HCT116 (cell line): ENCODE results near the gene ING3. TPM values are rescaled to one million over a fixed set of nuclear protein-coding genes. Genes with fewer than 3 reads are reported as not detected.

Experiments
- ATAC-seq: fragments of 200-7000 bp; cut with Tn5 transposase; 2 replicates; pipeline ENCODE4 v1.9.1; 2020; ENCODE audit warnings: mild to moderate bottlenecking, moderate library complexity
- BruUV-seq: library from RNA; stranded (reverse); fragments of 400-500 nt; replicated peaks from 2 replicates; lab custom pipeline; 2021; lab: Mats Ljungman, UMichigan
- CTCF ChIA-PET: fragments of 300-600 bp; sonication (Branson Sonifier 250); formaldehyde crosslinking; loops from one replicate; lab custom pipeline; 2021; ENCODE audit warnings: antibody characterized with exemption; lab: Charles Lee
- POLR2A ChIA-PET: fragments of 300-600, 350-600 bp; sonication (Branson Sonifier 250); formaldehyde crosslinking; loops from one replicate; lab custom pipeline; 2021; ENCODE audit warnings: antibody characterized with exemption; lab: Charles Lee
- RAD21 ChIA-PET, 2 experiments: fragments of 300-600 bp; sonication (Branson Sonifier 250); formaldehyde crosslinking; loops; one replicate each; lab custom pipeline; 2023; ENCODE audit warnings: low total read pairs in 2 of 2; ENCODE audit not compliant: uncharacterized antibody in 2 of 2, unreplicated experiment in 2 of 2, low non-redundant PET in 1 of 2; lab: Charles Lee
- DNase-seq: peaks from one replicate; pipeline ENCODE4 v3.0.0-alpha.2; 2010; ENCODE audit warnings: low read depth, low spot score
- H2AFZ ChIP-seq: fragments of 200-600 bp; shearing (Covaris generic), sonication (generic); 2 replicates; pipeline ENCODE4 v1.6.1; 2017; ENCODE audit warnings: low read depth, mixed run types, mixed read lengths, antibody characterized with exemption, low read length; ENCODE audit not compliant: poor library complexity, severe bottlenecking
- H3K27ac ChIP-seq: 2 replicates; pipeline ENCODE4 v1.5.1; 2012; ENCODE audit warnings: low read depth, low read length
- H3K27me3 ChIP-seq: fragments of 200-600 bp; sonication (generic); 2 replicates; pipeline ENCODE4 v1.6.1; 2016; ENCODE audit warnings: mixed run types, low read length, mixed read lengths; ENCODE audit not compliant: insufficient read depth
- H3K36me3 ChIP-seq, 2 experiments: fragments of 200-500 bp in 1 of 2; fragments of 200-600 bp in 1 of 2; sonication (Bioruptor generic) in 1 of 2; sonication (generic) in 1 of 2; 2 replicates each; pipeline versions ENCODE4 v1.5.1 to v1.6.1; 2014 to 2016; ENCODE audit warnings: low read length in 2 of 2, inconsistent platforms in 1 of 2, mixed read lengths in 1 of 2, mixed run types in 1 of 2; ENCODE audit not compliant: insufficient read depth in 2 of 2, control insufficient read depth in 1 of 2
- H3K4me1 ChIP-seq, 2 experiments: fragments of 200-600 bp in 1 of 2; sonication (generic) in 1 of 2; 2 replicates each; pipeline versions ENCODE4 v1.5.1 to v1.6.1; 2012 to 2017; ENCODE audit warnings: low read length in 2 of 2, inconsistent platforms in 1 of 2, mild to moderate bottlenecking in 1 of 2, mixed read lengths in 1 of 2, mixed run types in 1 of 2, moderate library complexity in 1 of 2; ENCODE audit not compliant: insufficient read depth in 2 of 2, control insufficient read depth in 1 of 2
- H3K4me2 ChIP-seq: fragments of 200-600 bp; sonication (generic); 2 replicates; pipeline ENCODE4 v1.6.1; 2017; ENCODE audit warnings: mixed run types, low read length, mixed read lengths
- H3K4me3 ChIP-seq, 2 experiments: fragments of 200-600 bp in 1 of 2; sonication (generic) in 1 of 2; replicated peaks in 1 of 2; 2 replicates each; pipeline ENCODE4 v1.5.1; 2011 to 2016; ENCODE audit warnings: low read length in 2 of 2, control low read depth in 1 of 2, low read depth in 1 of 2, mild to moderate bottlenecking in 1 of 2, mixed read lengths in 1 of 2, mixed run types in 1 of 2
- H3K79me2 ChIP-seq: fragments of 200-600 bp; sonication (generic); 2 replicates; pipeline ENCODE4 v1.6.1; 2017; ENCODE audit warnings: mild to moderate bottlenecking, mixed run types, low read length, moderate library complexity, mixed read lengths; ENCODE audit not compliant: insufficient read depth
- H3K9ac ChIP-seq: fragments of 200-600 bp; sonication (generic); 2 replicates; pipeline ENCODE4 v1.6.1; 2016; ENCODE audit warnings: low read length, mixed read lengths
- H3K9me2 ChIP-seq: fragments of 200-600 bp; sonication (generic), shearing (Covaris generic); 2 replicates; pipeline ENCODE4 v1.6.1; 2017; ENCODE audit warnings: mixed run types, mild to moderate bottlenecking, moderate library complexity; ENCODE audit not compliant: insufficient read depth
- H3K9me3 ChIP-seq, 2 experiments: fragments of 200-500 bp in 1 of 2; fragments of 200-600 bp in 1 of 2; sonication (Bioruptor generic) in 1 of 2; sonication (generic) in 1 of 2; 2 replicates each; pipeline ENCODE4 v1.6.1; 2014 to 2017; ENCODE audit warnings: low read length in 2 of 2, mixed read lengths in 2 of 2, inconsistent platforms in 1 of 2, low read depth in 1 of 2, mild to moderate bottlenecking in 1 of 2, mixed run types in 1 of 2, moderate library complexity in 1 of 2; ENCODE audit not compliant: control insufficient read depth in 1 of 2, insufficient read depth in 1 of 2
- H4K20me1 ChIP-seq: fragments of 200-600 bp; sonication (generic), shearing (Covaris generic); 2 replicates; pipeline ENCODE4 v1.6.1; 2017; ENCODE audit warnings: mixed run types, mild to moderate bottlenecking, moderate library complexity; ENCODE audit not compliant: insufficient read depth
- CEBPB ChIP-seq: IDR thresholded peaks from 2 replicates; pipeline ENCODE4 v1.6.1; 2012; ENCODE audit warnings: low read depth
- FOSL1 ChIP-seq: IDR thresholded peaks from 2 replicates; pipeline ENCODE4 v1.6.1; 2012; ENCODE audit warnings: low read depth
- YY1 ChIP-seq: IDR thresholded peaks from 2 replicates; pipeline ENCODE4 v1.6.1; 2011; ENCODE audit warnings: low read length, low read depth, moderate library complexity, mild to moderate bottlenecking; ENCODE audit not compliant: insufficient replicate concordance; ENCODE audit errors: extremely low read depth
- intact Hi-C: fragments of 100-400 bp; cut with micrococcal nuclease; formaldehyde crosslinking; loops from 2 replicates; pipeline ENCODE4 v1.10.0; 2022
- total RNA-seq: library from RNA; stranded (reverse); gene quantifications from one replicate; pipeline ENCODE4 v1.2.1, GENCODE V29; 2021; ENCODE audit not compliant: unreplicated experiment
- TF ChIP-seq, protein P1 (sequence below): IDR thresholded peaks from 2 replicates; pipeline ENCODE4 v1.6.1; 2012; ENCODE audit warnings: low read depth

ING3 gene
- total RNA-seq, 1 experiment from 2014 or later, result 16.2 TPM

DNA sequence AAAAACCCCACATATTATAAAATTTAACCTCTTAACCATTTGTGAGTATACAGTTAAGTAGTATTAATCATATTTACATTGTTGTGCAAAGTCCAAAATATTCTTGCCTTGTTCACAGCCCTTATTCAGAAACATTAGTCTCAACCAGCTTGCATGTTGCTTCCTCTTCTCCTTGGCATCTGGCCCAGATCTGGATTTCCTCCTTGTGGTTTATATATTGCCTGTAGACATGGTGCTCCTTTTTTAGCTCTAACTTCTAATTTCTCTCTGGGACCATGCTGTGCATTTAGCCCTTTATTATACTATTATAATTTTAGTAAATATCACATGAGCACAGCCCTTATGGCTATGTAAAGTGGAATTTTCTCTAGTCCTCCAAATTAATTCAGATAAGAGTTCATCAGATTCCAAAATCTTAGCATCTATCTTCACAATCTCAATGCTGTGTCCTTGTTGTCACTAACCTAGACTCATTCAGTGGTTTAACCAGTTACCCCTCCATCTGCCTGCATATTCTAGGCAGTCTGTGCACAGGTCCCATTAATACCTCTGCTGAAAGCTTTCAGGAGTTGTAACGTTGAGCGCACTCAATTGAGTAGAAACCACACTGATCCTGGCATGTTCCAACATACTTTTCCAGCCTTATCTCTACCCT lies 45.9 kb downstream of the ING3 start:
- RAD21 ChIA-PET, result no interaction called here
- H3K9me2 ChIP-seq, result no peaks in the 10 kb centered on the region
- intact Hi-C loops, result no loop called here
- no TSS peak for BruUV-seq
- no peaks in the 10 kb centered on the region for H3K27me3 ChIP-seq
- H3K4me1 ChIP-seq, result no peaks in the 10 kb centered on the region
- H4K20me1 ChIP-seq, result no peaks in the 10 kb centered on the region
- POLR2A ChIA-PET, result no interaction called here
- H3K36me3 ChIP-seq, result no peaks in the 10 kb centered on the region
- CTCF ChIA-PET, result interaction anchor here (0.6 kb wide), 1 partner anchor 8 kb away, joined by 3 read pairs; no protein-coding TSS in a partner anchor
- no peak overlapping the region for H3K9ac ChIP-seq
- ATAC-seq (no peak), DNase-seq (no peak)
- TF ChIP-seq CEBPB (no peak), YY1 (no peak), FOSL1 (no peak)
- TF ChIP-seq, protein P1, sequence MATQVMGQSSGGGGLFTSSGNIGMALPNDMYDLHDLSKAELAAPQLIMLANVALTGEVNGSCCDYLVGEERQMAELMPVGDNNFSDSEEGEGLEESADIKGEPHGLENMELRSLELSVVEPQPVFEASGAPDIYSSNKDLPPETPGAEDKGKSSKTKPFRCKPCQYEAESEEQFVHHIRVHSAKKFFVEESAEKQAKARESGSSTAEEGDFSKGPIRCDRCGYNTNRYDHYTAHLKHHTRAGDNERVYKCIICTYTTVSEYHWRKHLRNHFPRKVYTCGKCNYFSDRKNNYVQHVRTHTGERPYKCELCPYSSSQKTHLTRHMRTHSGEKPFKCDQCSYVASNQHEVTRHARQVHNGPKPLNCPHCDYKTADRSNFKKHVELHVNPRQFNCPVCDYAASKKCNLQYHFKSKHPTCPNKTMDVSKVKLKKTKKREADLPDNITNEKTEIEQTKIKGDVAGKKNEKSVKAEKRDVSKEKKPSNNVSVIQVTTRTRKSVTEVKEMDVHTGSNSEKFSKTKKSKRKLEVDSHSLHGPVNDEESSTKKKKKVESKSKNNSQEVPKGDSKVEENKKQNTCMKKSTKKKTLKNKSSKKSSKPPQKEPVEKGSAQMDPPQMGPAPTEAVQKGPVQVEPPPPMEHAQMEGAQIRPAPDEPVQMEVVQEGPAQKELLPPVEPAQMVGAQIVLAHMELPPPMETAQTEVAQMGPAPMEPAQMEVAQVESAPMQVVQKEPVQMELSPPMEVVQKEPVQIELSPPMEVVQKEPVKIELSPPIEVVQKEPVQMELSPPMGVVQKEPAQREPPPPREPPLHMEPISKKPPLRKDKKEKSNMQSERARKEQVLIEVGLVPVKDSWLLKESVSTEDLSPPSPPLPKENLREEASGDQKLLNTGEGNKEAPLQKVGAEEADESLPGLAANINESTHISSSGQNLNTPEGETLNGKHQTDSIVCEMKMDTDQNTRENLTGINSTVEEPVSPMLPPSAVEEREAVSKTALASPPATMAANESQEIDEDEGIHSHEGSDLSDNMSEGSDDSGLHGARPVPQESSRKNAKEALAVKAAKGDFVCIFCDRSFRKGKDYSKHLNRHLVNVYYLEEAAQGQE, result no peak
- no peak overlapping the region for H3K4me2 ChIP-seq
- no peak overlapping the region for H3K4me3 ChIP-seq
- H2AFZ ChIP-seq, result no peak overlapping the region
- H3K27ac ChIP-seq, result no peak overlapping the region
- H3K79me2 ChIP-seq, result no peaks in the 10 kb centered on the region
- no peaks in the 10 kb centered on the region for H3K9me3 ChIP-seq

DNA sequence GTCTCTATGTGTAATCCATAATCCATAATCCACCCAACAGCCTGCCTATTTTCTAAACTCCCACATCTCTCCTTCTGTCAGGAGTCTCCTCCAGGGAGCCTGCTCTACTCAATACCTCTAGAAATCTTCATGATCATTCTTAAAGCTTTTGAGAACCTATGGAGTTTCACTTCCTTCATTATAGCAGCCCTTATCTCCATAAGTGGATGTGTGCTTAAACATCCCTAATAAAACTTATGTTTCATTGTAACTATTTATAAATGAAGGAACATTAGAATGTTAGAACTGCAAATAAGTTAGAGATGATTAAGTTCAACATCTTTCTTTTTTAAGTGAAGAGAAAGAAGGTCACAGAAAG lies 46.4 kb downstream of the ING3 start:
- ATAC-seq (no peak), DNase-seq (no peak)
- Histone ChIP-seq H3K4me1 (no peaks in the 10 kb centered on the region), H3K4me2 (no peak overlapping the region), H4K20me1 (no peaks in the 10 kb centered on the region), H3K79me2 (no peaks in the 10 kb centered on the region), H3K4me3 (no peak overlapping the region), H3K9me3 (no peaks in the 10 kb centered on the region), H3K27ac (no peak overlapping the region), H3K36me3 (no peaks in the 10 kb centered on the region), H3K27me3 (no peaks in the 10 kb centered on the region), H3K9ac (no peak overlapping the region), H2AFZ (no peak overlapping the region), H3K9me2 (no peaks in the 10 kb centered on the region)
- BruUV-seq, result no TSS peak
- RAD21 ChIA-PET, result no interaction called here
- no peak for TF ChIP-seq YY1
- TF ChIP-seq, protein P1, result no peak
- POLR2A ChIA-PET, result no interaction called here
- intact Hi-C loops, result no loop called here
- CTCF ChIA-PET, result no interaction called here
